ENCODE results near the gene FRS2. TPM values are rescaled to one million over a fixed set of nuclear protein-coding genes. Genes with fewer than 3 reads are reported as not detected.

The FRS2 gene
- total RNA-seq, 1 donor from 2014 or later, result 23.8 TPM

DNA sequence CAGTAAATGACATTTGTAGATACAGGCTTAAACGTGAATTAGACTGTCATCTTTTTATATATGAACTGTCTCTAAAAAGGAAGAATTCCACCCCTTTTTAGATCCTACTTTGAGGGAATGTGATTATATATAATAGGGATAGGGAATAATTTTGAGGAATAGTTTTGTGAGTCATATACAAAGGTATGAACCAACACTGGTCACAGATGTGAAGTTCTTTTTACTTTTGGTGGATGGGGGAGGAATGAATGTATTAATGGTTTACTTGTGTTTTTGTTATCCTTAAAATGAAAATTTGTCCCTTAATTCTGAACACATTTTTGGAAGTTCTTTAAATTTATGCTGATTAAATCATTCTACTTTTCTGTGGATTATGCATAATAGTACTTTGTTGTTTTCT, 30.4 kb downstream of the FRS2 start:
- Mint-ChIP-seq H3K4me1 (peaks cover 75% of the 10 kb centered on the region), H3K9me3 (no peaks in the 10 kb centered on the region), H3K27ac (no peak overlapping the region), H3K36me3 (ENCODE audit: low read depth) (peaks cover 6% of the 10 kb centered on the region), H3K4me3 (no peak overlapping the region), H3K27me3 (no peaks in the 10 kb centered on the region)
- CTCF ChIA-PET, result no interaction called here
- POLR2A ChIA-PET, result no interaction called here
- no peak for ATAC-seq (ENCODE audit: low read depth)
- DNase-seq, result no peak
- TF ChIP-seq, protein P1, sequence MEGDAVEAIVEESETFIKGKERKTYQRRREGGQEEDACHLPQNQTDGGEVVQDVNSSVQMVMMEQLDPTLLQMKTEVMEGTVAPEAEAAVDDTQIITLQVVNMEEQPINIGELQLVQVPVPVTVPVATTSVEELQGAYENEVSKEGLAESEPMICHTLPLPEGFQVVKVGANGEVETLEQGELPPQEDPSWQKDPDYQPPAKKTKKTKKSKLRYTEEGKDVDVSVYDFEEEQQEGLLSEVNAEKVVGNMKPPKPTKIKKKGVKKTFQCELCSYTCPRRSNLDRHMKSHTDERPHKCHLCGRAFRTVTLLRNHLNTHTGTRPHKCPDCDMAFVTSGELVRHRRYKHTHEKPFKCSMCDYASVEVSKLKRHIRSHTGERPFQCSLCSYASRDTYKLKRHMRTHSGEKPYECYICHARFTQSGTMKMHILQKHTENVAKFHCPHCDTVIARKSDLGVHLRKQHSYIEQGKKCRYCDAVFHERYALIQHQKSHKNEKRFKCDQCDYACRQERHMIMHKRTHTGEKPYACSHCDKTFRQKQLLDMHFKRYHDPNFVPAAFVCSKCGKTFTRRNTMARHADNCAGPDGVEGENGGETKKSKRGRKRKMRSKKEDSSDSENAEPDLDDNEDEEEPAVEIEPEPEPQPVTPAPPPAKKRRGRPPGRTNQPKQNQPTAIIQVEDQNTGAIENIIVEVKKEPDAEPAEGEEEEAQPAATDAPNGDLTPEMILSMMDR (IDR thresholded peaks at IDR 0.05), result no peak
- intact Hi-C loops (cut with micrococcal nuclease), result no loop called here

DNA sequence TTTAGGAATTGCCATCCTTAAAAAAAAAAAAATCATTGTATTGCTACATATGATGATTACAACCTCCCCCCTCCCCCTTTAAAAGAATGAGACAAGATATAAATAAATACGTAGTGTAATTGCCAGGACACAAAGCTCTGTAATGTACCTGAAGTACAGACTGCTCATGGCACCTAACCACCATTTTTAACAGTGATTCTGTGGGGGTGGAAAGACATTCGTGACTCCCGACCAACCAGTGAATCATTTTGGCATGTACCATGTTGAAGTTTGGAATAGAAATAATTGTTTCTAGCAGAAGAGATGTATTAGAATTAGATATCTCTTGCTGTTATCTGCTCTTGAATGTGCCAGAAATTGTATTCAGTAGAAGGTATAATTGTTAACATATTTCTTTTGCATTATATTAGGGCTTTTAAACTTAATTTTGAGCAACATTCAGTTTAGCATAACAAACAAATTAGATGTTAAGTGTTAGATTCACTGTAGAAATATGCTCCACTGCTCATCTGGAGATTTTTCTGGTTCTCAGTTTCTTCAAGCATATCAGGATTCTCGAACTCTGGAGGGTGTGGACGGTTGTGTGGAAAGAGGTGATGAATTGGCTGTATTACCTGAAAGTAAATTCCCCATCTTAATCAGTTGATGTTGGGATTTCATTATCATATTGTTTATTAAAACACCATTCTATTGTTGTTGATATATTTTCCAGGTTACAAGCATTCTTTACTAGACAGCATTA, 31.1 kb downstream of the FRS2 start:
- H3K9me3 Mint-ChIP-seq, result no peaks in the 10 kb centered on the region
- no peaks in the 10 kb centered on the region for H3K27me3 Mint-ChIP-seq
- TF ChIP-seq, protein P1 (IDR thresholded peaks at IDR 0.05), result no peak
- CTCF ChIA-PET, result no interaction called here
- ATAC-seq (ENCODE audit: low read depth) (no peak), DNase-seq (no peak)
- peaks cover 81% of the 10 kb centered on the region for H3K4me1 Mint-ChIP-seq
- POLR2A ChIA-PET, result interaction anchor here (0.7 kb wide), 2 partner anchors 75 to 262 kb away, joined by 3 to 4 read pairs; partner anchors contain the start of gene CPSF6
- intact Hi-C loops (cut with micrococcal nuclease), result no loop called here
- H3K27ac Mint-ChIP-seq, result no peak overlapping the region
- no peak overlapping the region for H3K4me3 Mint-ChIP-seq
- H3K36me3 Mint-ChIP-seq (ENCODE audit: low read depth), result peaks cover 6% of the 10 kb centered on the region

DNA sequence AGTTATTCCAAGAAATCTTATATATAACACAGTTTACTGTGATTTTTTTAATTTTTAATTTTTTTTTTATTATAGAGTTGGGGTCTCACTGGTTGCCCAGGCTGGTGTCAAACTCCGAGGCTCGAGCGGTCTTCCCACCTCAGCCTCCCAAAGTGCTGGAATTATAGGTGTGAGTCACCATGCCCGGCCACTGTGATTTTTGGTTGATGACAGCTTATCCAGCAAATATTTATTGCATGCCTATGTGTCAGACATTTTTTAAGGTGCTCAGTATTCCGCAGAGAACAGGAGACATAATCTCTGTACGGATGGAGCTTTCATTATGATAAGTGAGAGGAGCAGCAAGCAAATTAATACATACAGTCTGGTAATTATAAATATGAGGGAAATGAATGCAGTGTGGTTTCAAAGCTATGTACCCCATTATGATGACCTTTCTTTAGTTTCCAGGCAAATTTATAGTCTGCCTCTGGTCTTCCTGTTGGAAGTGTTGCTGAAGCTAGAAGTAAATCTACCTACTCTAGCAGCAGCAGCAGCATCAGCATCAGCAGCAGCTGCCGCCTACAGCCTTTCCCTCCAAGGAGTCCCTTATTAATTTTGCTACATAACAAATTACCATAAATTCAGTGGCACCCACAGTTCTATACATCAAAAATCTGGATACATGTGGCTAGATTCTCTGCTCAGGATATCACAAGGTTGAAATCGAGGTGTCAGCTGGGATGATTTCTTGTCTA, 32.3 kb downstream of the FRS2 start:
- Mint-ChIP-seq H3K4me1 (peaks cover 81% of the 10 kb centered on the region), H3K27ac (no peak overlapping the region), H3K4me3 (no peak overlapping the region), H3K9me3 (no peaks in the 10 kb centered on the region), H3K27me3 (no peaks in the 10 kb centered on the region), H3K36me3 (ENCODE audit: low read depth) (peaks cover 9% of the 10 kb centered on the region)
- ChIA-PET POLR2A (interaction anchor here (0.6 kb wide), 1 partner anchor 167 kb away, joined by 5 read pairs; no protein-coding TSS in a partner anchor), CTCF (no interaction called here)
- TF ChIP-seq, protein P1 (IDR thresholded peaks at IDR 0.05), result no peak
- DNase-seq (no peak), ATAC-seq (ENCODE audit: low read depth) (no peak)
- intact Hi-C loops (cut with micrococcal nuclease), result no loop called here

DNA sequence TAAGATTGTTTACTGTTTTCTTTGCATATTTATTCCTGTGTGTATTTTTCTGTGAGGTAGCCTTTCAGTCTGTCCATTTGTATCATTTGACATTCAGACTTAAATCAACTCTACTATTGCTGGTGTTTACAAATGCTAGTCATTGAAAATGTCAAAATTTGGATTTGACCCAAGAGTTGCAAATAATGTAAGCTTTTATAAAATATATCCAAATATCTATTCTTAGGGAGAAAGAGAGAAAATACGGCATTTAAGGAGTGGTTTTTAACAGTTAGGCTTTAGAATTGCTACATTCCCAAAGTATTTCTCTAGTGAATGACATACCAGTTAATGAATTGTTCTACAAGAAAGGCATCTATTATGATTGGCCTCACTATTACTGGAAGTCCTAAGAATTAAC, 37.9 kb downstream of the FRS2 start:
- Mint-ChIP-seq H3K27me3 (no peaks in the 10 kb centered on the region), H3K36me3 (ENCODE audit: low read depth) (peaks cover 6% of the 10 kb centered on the region), H3K9me3 (no peaks in the 10 kb centered on the region), H3K27ac (no peak overlapping the region), H3K4me3 (no peak overlapping the region), H3K4me1 (peaks cover 66% of the 10 kb centered on the region)
- ATAC-seq (ENCODE audit: low read depth), result no peak
- CTCF ChIA-PET, result interaction anchor here (1.3 kb wide), 1 partner anchor 63 kb away, joined by 4 read pairs; no protein-coding TSS in a partner anchor
- TF ChIP-seq, protein P1 (IDR thresholded peaks at IDR 0.05), result no peak
- intact Hi-C loops (cut with micrococcal nuclease), result no loop called here
- POLR2A ChIA-PET, result no interaction called here
- DNase-seq, result no peak

DNA sequence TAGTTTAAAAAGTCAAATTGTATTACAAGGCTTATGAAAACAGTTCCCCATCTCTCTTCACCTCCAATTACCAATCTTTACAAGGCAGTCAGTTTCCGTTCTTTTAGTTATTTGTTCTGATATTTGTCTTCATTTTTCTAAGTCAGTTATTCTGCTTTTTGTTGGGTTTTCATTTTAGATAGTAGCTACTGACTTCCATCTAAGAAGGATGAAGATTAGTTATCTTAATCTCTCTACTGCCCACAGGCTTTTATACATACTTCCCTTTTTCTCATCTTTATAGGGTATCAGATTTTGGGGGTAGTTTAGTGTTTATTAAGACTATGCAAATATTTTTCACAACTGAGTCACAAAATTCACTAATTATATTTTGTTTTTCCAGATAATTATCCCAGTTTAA, 38.4 kb downstream of the FRS2 start:
- H3K4me3 Mint-ChIP-seq, result no peak overlapping the region
- POLR2A ChIA-PET, result no interaction called here
- H3K27ac Mint-ChIP-seq, result no peak overlapping the region

More for the DNA sequence above, 38.4 kb downstream of the FRS2 start:
- ATAC-seq (ENCODE audit: low read depth), result no peak
- CTCF ChIA-PET, result interaction anchor here (1.3 kb wide), 1 partner anchor 62 kb away, joined by 4 read pairs; no protein-coding TSS in a partner anchor
- H3K4me1 Mint-ChIP-seq, result peaks cover 60% of the 10 kb centered on the region
- intact Hi-C loops (cut with micrococcal nuclease), result no loop called here
- TF ChIP-seq, protein P1 (IDR thresholded peaks at IDR 0.05), result no peak
- H3K36me3 Mint-ChIP-seq (ENCODE audit: low read depth), result peaks cover 3% of the 10 kb centered on the region
- no peak for DNase-seq
- H3K9me3 Mint-ChIP-seq, result no peaks in the 10 kb centered on the region
- no peaks in the 10 kb centered on the region for H3K27me3 Mint-ChIP-seq

All from activated B cell treated with CpG ODN at 0.5 μM for 24 hours (primary cell).